ENCODE data around the gene SFT2D3.

DNA sequence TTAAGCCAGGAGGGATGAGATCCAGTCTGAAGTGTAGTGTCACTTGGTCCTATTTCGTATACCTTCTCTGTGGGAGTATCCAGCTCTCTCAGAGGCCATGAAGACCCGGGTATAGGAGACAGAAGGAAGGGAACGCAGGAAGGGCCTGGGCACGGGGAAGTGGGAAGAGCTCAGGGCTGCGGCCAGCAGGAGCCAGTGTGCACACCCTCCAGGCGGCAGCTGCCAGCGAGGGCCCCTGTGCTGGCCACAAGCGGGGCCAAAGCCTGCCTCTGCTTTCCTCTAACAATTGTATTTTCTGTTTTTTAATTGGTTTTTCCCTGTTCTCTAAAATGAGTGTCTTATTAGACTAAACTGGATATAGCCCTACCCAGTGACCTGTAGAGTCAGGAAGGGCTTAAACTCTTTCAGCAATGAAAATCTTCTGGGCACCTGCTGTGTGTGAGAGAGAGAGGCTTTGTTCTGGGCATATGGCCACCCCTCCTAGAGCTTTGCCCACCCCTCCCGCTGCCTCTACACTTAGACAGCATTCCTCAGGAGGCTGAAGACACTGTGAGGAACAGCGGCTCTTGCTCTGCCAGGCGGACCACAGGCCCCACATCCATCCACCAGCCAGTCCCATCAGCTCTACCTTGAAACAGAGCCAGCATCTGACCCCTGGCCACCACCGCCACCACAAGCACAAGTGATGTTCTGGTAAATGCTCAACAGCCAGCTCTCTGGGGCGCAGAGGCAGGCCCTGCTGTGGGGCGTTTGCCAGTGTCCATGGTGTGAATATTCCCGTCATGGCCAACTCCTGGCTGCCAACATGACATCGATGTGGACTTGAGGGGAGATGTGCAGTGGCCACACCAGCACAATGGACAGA is 45.9 kb upstream of the SFT2D3 start:
- TF ChIP-seq POLR2A (IDR thresholded peaks at IDR 0.05; ENCODE audit: low read depth, low read length) (no peak), SPI1 (IDR thresholded peaks at IDR 0.05; ENCODE audit: low read depth, low read length) (no peak), POLR2AphosphoS5 (IDR thresholded peaks at IDR 0.05; ENCODE audit: low read depth, low read length) (no peak), TAF1 (IDR thresholded peaks at IDR 0.05; ENCODE audit: low read depth, low read length) (no peak), POU2F2 (IDR thresholded peaks at IDR 0.05; ENCODE audit: low read depth, low read length) (no peak), PAX5 (IDR thresholded peaks at IDR 0.05; ENCODE audit: insufficient read depth, low read length, severe bottlenecking) (no peak)
